ENCODE data around the gene JKAMP.
A peak's percentile ranks its signal among the peaks of the same experiment; 100 is the strongest.

Gene JKAMP

DNA sequence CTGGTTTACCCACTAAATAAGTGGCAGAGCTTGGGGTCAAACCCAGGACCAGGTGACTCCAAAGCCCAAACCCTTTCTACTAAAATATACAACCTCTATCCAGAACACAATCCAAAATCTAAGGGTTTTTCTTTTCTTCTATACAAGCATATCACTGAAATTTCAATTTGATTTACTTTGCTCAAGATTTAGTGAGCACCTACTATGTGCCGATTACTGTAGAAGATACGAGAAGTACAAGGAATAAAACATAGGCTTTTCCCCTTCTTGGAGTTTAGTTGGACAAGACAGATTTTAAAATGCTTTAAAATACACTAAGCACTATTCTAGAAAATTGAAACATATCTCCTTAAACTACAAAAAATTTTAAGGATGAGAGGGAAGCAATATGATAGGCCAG is 2.9 kb upstream of the JKAMP start:
- no peak for DNase-seq (ENCODE audit: low read depth, low spot score)

GRCh38 chr14:59481871-59482540 is 2.3 kb upstream of the JKAMP start:
- DNase-seq (ENCODE audit: low read depth, low spot score) = peak; percentile 42

DNA sequence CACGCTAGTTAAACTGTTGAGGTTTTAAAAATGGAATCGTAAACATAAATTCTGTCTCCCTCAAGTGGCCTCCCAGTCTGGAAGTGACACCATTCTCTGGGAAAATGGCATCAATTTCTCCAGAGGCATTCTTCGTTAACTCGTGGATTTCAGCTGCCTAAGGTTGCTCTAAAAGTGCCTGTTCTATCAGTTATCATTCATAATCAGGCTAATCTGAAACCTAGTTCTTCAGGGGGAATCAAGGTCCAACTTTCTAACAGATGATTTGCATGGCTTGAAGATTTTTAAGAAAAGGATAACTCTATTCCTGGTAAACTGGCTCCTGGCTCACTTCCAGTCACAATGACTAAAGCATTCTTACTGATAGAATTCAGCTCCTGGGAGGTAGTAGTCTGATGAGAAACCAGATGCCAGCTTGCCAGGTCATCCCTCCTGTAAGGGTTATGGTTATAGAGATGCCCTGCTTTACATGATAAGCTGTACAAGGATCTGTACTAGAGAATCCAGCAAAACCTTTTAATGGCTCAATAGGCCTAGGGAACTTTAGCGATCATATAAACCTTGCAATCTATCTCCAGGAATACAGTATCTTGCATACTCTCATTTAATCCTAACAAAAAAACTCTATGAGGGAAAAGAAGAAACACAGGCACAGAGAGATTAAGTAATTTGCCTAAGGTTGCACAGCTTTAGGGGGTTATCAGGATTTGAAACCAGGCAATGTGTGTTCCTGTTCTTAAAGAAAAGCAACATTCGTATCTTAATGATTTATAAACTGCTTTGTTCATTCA is 1.6 kb upstream of the JKAMP start:
- DNase-seq (ENCODE audit: low read depth, low spot score) = peak; percentile 94

DNA sequence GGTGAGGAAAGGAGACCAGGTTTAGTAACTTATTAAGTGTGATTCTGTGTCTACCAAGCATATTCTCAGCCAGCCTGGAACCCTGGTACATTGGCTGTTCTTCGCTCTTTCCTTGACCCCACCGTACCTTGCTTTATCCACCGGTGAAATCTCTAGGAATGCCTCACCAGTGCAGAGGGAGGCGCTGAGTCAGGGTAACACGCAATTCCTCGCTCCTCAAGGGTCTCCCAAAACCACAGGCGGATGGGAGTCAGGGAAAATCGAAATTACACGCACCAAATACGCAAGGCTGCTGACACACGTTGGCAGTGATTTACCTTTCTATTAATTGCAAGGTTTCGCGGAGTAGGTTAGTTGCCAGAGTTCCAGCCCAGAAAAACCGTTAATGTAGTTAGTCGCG is 954 bp upstream of the JKAMP start:
- DNase-seq (ENCODE audit: low read depth, low spot score) = peak; percentile 83

DNA sequence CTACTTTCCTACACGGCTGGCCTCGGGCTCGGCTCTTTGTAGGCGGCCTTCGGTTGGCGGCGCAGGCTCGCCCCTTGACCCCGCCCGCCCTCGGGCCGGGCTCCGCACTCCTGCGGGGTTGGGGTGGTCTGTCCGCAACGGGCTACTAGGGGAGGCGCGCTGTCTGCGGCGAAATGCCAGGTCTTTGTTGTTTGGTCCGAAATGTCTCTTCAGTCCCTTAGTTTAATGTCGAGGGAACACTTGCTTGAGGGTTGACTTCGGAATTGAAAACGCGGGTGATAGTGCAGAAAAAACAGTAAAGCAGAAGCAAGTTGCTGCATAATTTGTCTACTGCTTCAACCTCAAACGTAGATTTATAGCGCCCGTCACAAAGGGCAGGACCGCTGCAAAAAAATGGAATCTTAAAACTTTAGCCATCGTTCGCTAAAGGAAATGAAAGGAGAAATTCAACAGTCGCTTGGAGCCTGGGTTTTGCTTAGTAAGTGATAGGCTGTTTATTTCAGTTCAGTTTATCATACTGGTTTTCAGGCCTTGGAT is 390 bp downstream of the JKAMP start:
- DNase-seq (ENCODE audit: low read depth, low spot score) = no peak

- no peak for DNase-seq (ENCODE audit: low read depth, low spot score)
Observed at GRCh38 chr14:59490756-59491155, 6.4 kb downstream of the JKAMP start.

DNA sequence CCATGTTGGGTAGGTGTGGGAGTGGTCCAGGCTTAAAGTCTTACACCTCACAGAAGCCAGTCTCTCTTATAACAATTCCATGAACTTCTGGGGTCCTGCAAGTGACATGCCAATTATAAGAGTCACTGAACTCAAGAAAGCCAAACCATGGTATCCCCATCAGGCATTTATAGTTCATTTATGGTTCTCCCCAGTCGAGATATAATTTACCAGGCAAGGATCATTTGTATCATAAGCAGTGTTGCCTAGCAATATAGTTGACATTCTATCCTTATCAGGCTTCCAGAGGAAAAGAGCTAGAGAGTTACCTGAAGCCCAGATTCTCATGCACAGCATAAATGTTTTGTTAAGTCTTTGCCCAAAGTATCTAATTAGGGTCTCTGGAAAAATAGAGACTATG is 8.1 kb downstream of the JKAMP start:
- no peak for DNase-seq (ENCODE audit: low read depth, low spot score)

GRCh38 chr14:59500732-59501131 is 16.4 kb downstream of the JKAMP start:
- no peak for DNase-seq (ENCODE audit: low read depth, low spot score)

GRCh38 chr14:59503256-59503655 is 18.9 kb downstream of the JKAMP start:
- no peak for DNase-seq (ENCODE audit: low read depth, low spot score)

DNA sequence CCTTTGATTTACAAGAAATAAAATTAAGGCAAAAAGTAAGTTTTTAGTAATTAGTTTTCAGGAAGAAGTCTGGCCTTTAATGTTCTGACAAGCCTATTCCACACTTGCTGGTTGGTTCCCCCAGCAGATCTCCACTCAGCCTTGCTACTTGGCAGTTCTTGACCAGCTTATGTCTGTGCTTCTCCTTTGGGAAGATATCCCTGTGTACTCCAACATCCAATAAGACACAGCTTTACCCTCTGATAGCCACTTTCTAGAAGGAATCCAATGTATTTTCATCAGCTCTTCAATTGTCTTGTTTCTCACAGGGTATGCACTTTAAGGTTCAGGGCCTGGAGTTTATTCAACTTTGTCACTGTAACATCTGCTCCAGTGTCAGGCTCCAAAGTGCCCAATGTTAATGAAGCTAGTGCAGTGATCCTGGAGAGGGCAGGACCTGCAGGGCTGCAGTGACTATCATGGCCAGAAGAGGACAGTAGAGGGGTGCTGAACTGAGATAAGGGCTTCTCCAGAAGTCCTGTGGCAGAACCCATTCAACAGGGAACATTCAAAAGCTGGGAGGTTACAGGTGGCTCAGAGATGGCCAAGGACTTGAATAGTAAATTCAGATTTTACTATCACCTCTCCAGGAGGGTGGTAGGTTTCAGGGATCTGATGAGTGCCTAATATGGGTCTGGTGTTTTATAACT is 22.9 kb downstream of the JKAMP start:
- DNase-seq (ENCODE audit: low read depth, low spot score) = peak; percentile 72

- DNase-seq (ENCODE audit: low read depth, low spot score) = no peak
Observed at GRCh38 chr14:59507752-59508103, 23.4 kb downstream of the JKAMP start.

GRCh38 chr14:59509101-59509500 is 24.8 kb downstream of the JKAMP start:
- DNase-seq (ENCODE audit: low read depth, low spot score) = no peak

DNA sequence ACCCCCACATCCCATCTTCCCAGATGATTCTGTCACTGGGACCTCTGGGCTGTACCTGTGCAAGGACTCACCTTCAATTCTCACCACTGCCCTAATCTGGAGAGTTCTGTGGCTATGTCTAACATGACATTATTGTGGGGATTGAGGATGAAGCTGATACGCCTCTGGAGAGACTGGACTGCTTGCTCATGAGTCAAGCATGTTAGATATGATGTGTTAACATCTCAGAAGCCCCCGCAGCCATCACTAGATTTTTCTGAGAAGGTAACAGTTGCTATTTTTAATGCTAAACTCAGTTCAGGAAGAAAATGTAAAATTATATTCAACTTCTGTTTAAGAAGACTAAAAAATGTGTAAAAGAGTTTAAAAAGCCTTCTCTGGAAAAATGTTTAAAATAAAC is 25.7 kb downstream of the JKAMP start:
- no peak for DNase-seq (ENCODE audit: low read depth, low spot score)

- DNase-seq (ENCODE audit: low read depth, low spot score) = no peak
Observed at GRCh38 chr14:59510966-59511365, 26.6 kb downstream of the JKAMP start.

DNA sequence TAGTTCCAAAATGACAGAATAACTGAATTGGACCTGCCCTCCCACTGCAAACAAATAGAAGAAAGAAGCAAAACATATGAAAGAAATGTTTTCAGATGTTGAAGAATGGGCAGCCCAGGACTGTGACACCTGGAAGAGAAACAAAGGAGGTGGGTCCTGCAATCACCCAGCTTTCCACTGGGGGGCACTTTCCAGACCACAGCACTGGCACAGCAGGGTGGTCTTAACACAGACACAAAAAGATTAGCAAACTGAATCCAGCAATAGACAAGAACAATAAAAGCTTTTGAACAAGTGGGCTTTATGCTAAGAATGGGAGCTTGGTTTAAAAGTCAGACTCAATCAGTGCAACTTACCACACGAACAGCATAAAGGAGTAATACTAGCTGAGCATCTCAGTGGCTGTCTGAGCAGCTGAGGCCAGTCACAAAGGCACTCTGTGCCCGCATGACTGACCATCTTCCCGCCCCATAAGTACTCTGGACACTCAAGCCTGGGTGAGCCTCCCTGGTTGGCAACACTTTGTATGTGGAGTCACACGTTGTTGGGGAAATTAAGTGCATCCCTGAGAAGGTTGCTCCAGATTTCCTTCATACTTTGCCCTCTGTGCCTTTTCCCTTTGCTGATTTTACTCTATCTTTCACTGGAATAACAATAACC is 27.7 kb downstream of the JKAMP start:
- peak; percentile 28 for DNase-seq (ENCODE audit: low read depth, low spot score)

DNA sequence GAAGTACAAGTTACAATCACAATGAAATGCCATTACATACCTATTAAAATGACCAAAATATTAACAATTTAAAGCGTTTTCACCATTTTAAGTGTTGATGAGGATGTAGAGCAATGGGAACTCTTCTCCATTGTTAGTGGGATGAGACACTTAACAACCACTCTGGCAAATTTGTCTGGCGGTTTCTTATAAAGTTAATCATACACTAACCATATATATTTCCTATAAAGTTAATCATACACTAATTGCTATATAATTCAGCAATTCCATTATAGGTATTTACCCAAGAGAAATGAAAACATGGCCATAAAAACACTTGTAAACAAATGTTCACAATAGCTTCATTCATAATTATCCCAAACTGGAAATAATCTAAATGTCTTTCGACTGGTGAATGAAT is 35.9 kb downstream of the JKAMP start:
- no peak for DNase-seq (ENCODE audit: low read depth, low spot score)

DNA sequence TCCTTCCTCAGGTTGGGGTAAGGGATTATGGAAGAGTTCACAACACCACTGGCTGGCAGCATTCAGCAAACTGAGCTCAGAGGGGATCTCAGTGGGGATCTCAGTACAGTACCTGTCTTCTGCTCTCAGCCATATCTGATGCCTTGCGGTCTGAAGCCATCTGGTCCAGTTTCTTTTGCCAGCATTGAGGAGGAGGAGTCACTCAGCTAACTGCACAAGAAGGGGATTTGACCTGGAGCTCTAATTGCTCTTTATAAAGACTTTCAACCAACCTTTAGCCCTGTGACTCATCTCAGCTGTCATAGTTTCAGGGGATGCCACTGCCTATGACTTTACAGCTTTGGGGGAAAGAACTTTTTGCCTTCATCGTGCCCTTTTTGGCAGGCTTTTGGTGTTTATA is 44.9 kb downstream of the JKAMP start:
- no peak for DNase-seq (ENCODE audit: low read depth, low spot score)

GRCh38 chr14:59530349-59530748 is 46.0 kb downstream of the JKAMP start:
- no peak for DNase-seq (ENCODE audit: low read depth, low spot score)

DNA sequence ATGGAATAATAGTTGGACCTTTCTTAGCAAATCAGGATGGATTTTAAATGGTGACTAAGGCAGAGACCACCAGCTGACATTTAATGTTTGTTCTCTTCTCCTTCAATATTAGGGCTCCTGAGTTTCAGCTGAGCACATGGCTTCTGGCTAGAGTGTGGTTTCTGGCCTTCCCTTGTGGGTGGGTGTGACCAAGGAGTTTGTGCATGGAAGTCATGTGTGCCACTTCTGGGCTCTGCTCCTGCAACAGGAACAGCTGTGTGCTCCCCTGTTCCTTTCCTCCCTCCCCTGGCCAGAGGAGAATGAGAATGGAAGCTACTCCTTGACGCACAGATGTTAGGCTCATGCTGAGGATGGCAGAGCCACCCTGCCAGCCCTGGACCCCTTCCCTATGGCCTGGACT is 48.1 kb downstream of the JKAMP start:
- DNase-seq (ENCODE audit: low read depth, low spot score) = no peak

- no peak for DNase-seq (ENCODE audit: low read depth, low spot score)
Observed at GRCh38 chr14:59534361-59534987, 50.2 kb downstream of the JKAMP start.

DNA sequence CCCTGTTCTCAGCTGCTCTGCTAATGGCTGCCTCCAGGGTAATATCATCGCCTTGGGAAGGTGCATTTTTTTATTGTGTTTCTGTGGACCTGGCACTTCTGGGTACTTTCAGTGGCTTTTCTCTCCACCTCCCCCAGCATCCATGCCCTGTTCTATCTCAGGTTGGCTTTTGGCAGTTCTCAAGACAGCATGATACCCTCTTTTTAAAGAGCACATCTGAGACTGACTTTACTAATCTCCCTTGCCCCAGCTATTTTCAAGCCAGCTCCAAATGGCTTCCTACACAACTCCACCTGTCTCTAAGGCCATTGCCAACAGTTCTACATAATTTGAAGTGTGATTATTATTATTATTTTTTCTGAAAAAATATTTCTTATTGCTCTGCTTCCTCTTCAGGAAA is 53.2 kb downstream of the JKAMP start:
- no peak for DNase-seq (ENCODE audit: low read depth, low spot score)

GRCh38 chr14:59538936-59539335 is 54.6 kb downstream of the JKAMP start:
- DNase-seq (ENCODE audit: low read depth, low spot score) = no peak
